GM12892 (cell line): ENCODE results near the gene TPRG1.

Experiments
- POLR2A ChIP-seq: IDR thresholded peaks from 2 replicates; pipeline ENCODE4 v1.6.1; 2011; ENCODE audit warnings: low read depth, low read length, control low read depth
- POLR2AphosphoS5 ChIP-seq: IDR thresholded peaks from 2 replicates; pipeline ENCODE4 v1.6.1; 2011; ENCODE audit warnings: low read depth, low read length, control low read depth

DNA sequence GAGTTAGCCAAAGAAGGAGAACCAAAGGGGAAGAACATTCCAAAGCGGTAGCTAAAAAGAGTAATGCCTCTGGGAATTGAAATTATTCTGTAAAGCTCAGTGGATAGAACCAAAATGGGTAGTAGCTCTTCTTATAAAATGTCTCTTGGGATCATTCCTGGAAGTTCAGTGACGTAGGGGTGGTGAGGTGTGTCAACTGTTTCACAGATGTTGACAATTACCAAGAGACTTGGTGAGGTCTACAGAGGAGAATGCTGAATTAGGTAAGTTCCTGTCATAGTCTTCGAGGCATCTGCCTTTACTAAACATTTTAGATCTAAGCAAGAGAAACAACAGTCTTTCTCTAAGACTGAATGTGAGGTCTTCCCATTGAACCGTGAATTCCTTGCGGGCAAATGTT, 67.8 kb downstream of the TPRG1 start:
- TF ChIP-seq POLR2AphosphoS5 (no peak), POLR2A (no peak)
